Progenitor cell of endocrine pancreas (in vitro differentiated cells): ENCODE data around the gene TSPAN5. TPM values are rescaled to one million over a fixed set of nuclear protein-coding genes. Genes with fewer than 3 reads are reported as not detected.
"Not testable (repeated sequence)": the region's sequence is repeated elsewhere in the genome, so short reads cannot be mapped to it uniquely, and the experiment has no call there.

ENCODE experiments used
- DNase-seq: peaks from one replicate; pipeline ENCODE4 v3.0.0; 2021; ENCODE audit warnings: low spot score; ENCODE audit not compliant: unreplicated experiment
- H3K27ac Mint-ChIP-seq: 2 replicates; pipeline ENCODE4 v1.8.0; 2021; ENCODE audit warnings: mild to moderate bottlenecking, moderate library complexity, mixed read lengths
- H3K27me3 Mint-ChIP-seq: 2 replicates; pipeline ENCODE4 v1.8.0; 2021; ENCODE audit warnings: mixed read lengths
- H3K36me3 Mint-ChIP-seq: 2 replicates; pipeline ENCODE4 v1.8.0; 2022; ENCODE audit warnings: mixed read lengths; ENCODE audit not compliant: insufficient read depth
- H3K4me1 Mint-ChIP-seq: 2 replicates; pipeline ENCODE4 v1.8.0; 2021; ENCODE audit warnings: low read depth, mixed read lengths
- H3K4me3 Mint-ChIP-seq: 2 replicates; pipeline ENCODE4 v1.8.0; 2021; ENCODE audit warnings: low read depth, mild to moderate bottlenecking, moderate library complexity, mixed read lengths
- H3K9me3 Mint-ChIP-seq: 2 replicates; pipeline ENCODE4 v1.8.0; 2021; ENCODE audit warnings: low read depth, mixed read lengths
- total RNA-seq: library from RNA; stranded (reverse); gene quantifications from 2 replicates; pipeline ENCODE4 v1.2.1, GENCODE V29; 2021
- TF ChIP-seq, protein P1 (sequence below): fragments of 200-600 bp; sonication (generic); IDR thresholded peaks from one replicate; pipeline ENCODE4 v1.5.0; 2021; ENCODE audit warnings: antibody characterized with exemption, mild to moderate bottlenecking; ENCODE audit not compliant: unreplicated experiment

TSPAN5 gene
- total RNA-seq, 1 donor from 2014 or later: 6.1 TPM

GRCh38 chr4:98469771-98470170 is 188.6 kb downstream of the TSPAN5 start:
- H3K4me1 Mint-ChIP-seq: peaks cover 2% of the 10 kb centered on the region
- peaks cover 4% of the 10 kb centered on the region for H3K36me3 Mint-ChIP-seq

DNA sequence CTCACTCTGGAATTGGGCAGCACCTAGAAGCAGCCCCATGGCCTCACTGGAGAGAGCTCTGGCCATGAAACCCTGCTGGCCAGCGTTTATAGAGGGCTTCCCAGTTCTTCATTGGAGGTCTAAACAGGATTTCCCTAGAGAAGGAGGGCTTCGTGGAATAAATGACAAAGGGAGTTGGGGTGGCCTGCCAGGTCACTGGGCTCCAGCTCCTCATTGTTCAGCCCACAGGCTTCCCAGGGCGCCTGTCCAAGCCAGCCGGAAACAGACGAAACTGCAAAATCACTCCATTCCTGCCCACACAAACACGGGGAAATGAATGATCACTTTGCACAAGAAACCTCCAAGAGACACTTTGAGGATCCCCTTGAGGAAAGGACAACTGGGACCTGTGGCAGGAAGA is 189.7 kb downstream of the TSPAN5 start:
- H3K27ac Mint-ChIP-seq: no peak overlapping the region
- TF ChIP-seq, protein P1, sequence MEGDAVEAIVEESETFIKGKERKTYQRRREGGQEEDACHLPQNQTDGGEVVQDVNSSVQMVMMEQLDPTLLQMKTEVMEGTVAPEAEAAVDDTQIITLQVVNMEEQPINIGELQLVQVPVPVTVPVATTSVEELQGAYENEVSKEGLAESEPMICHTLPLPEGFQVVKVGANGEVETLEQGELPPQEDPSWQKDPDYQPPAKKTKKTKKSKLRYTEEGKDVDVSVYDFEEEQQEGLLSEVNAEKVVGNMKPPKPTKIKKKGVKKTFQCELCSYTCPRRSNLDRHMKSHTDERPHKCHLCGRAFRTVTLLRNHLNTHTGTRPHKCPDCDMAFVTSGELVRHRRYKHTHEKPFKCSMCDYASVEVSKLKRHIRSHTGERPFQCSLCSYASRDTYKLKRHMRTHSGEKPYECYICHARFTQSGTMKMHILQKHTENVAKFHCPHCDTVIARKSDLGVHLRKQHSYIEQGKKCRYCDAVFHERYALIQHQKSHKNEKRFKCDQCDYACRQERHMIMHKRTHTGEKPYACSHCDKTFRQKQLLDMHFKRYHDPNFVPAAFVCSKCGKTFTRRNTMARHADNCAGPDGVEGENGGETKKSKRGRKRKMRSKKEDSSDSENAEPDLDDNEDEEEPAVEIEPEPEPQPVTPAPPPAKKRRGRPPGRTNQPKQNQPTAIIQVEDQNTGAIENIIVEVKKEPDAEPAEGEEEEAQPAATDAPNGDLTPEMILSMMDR: no peak
- peaks cover 4% of the 10 kb centered on the region for H3K36me3 Mint-ChIP-seq

More at GRCh38 chr4:98469771-98470170, 188.6 kb downstream of the TSPAN5 start:
- Mint-ChIP-seq H3K9me3 (no peaks in the 10 kb centered on the region), H3K27ac (no peak overlapping the region), H3K27me3 (peaks cover 4% of the 10 kb centered on the region), H3K4me3 (no peak overlapping the region)
- no peak for DNase-seq
- TF ChIP-seq, protein P1: no peak

GRCh38 chr4:98467627-98468072 is 190.8 kb downstream of the TSPAN5 start:
- Mint-ChIP-seq H3K27me3 (peaks cover 4% of the 10 kb centered on the region), H3K4me3 (peak overlapping the region; percentile 76), H3K36me3 (peaks cover 4% of the 10 kb centered on the region), H3K9me3 (no peaks in the 10 kb centered on the region), H3K27ac (peak overlapping the region; percentile 77), H3K4me1 (peaks cover 2% of the 10 kb centered on the region)
- TF ChIP-seq, protein P1: peak; percentile 79
- peak; percentile 59 for DNase-seq

More for the DNA sequence above, 189.7 kb downstream of the TSPAN5 start:
- Mint-ChIP-seq H3K9me3 (no peaks in the 10 kb centered on the region), H3K27me3 (peaks cover 4% of the 10 kb centered on the region), H3K4me3 (no peak overlapping the region), H3K4me1 (peaks cover 2% of the 10 kb centered on the region)
- DNase-seq: no peak

GRCh38 chr4:98466868-98467599 is 191.4 kb downstream of the TSPAN5 start:
- Mint-ChIP-seq H3K9me3 (no peaks in the 10 kb centered on the region), H3K4me3 (no peak overlapping the region), H3K27me3 (peaks cover 4% of the 10 kb centered on the region), H3K27ac (no peak overlapping the region), H3K36me3 (peaks cover 4% of the 10 kb centered on the region), H3K4me1 (peaks cover 2% of the 10 kb centered on the region)
- no peak for DNase-seq
- TF ChIP-seq, protein P1: no peak

- no peaks in the 10 kb centered on the region for H3K27me3 Mint-ChIP-seq
- no peak overlapping the region for H3K4me3 Mint-ChIP-seq
- no peak overlapping the region for H3K27ac Mint-ChIP-seq
- H3K36me3 Mint-ChIP-seq: no peaks in the 10 kb centered on the region
- DNase-seq: no peak
- no peaks in the 10 kb centered on the region for H3K9me3 Mint-ChIP-seq
- no peaks in the 10 kb centered on the region for H3K4me1 Mint-ChIP-seq
- TF ChIP-seq, protein P1: no peak
These were observed 195.9 kb downstream of the TSPAN5 start for GRCh38 chr4:98462487-98462886.

DNA sequence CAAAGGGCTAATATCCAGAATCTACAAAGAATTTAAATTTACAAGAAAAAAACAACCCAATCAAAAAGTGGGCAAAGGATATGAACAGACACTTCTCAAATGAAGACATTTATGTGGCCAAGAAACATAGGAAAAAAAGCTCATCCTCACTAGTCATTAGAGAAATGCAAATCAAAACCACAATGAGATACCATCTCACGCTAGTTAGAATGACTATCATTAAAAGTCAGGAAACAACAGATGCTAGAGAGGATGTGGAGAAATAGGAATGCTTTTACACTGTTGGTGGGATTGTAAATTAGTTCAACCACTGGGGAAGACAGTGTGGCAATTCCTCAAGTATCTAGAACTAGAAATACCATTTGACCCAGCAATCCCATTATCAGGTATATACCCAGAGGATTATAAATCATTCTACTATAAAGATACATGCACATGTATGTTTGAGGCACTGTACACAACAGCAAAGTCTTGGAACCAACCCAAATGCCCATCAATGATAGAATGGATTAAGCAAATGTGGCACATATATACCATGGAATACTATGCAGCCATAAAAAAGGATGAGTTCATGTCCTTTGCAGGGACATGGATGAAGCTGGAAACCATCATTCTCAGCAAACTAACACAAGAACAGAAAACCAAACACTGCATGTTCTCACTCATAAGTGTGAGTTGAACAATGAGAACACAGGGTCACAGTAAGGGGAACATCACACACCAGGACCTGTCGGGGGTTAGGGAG is 197.1 kb downstream of the TSPAN5 start:
- DNase-seq, H3K36me3 Mint-ChIP-seq, H3K27me3 Mint-ChIP-seq, H3K4me3 Mint-ChIP-seq, H3K9me3 Mint-ChIP-seq, H3K27ac Mint-ChIP-seq, H3K4me1 Mint-ChIP-seq: not testable (repeated sequence)

DNA sequence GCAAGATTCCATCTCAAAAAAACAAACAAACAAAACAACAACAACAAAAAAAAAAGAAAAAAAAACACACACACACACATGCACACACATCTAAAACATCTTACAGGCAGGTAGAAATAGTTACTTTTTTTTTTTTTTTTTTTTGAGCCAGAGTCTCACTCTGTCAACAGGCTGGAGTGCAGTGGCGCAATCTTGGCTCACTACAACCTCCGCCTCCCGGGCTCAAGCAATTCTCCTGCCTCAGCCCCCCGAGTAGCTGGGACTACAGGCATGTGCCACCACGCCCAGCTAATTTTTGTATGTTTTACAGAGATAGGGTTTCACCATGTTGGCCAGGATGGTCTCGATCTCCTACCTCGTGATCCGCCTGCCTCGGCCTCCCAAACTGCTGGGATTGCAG is 201.0 kb downstream of the TSPAN5 start:
- not testable (repeated sequence) for H3K4me3 Mint-ChIP-seq, H3K27ac Mint-ChIP-seq, H3K27me3 Mint-ChIP-seq, H3K4me1 Mint-ChIP-seq, H3K36me3 Mint-ChIP-seq, DNase-seq
- peaks cover 14% of the 10 kb centered on the region for H3K9me3 Mint-ChIP-seq
